HG03439 (cell line): ENCODE data around the gene ATP10B.

ENCODE experiments used
- ATAC-seq: cut with Tn5 transposase; IDR thresholded peaks from one replicate; pipeline ENCODE4 v1.9.1; 2021; ENCODE audit warnings: mild to moderate bottlenecking, moderate library complexity; ENCODE audit not compliant: unreplicated experiment

ATP10B gene

DNA sequence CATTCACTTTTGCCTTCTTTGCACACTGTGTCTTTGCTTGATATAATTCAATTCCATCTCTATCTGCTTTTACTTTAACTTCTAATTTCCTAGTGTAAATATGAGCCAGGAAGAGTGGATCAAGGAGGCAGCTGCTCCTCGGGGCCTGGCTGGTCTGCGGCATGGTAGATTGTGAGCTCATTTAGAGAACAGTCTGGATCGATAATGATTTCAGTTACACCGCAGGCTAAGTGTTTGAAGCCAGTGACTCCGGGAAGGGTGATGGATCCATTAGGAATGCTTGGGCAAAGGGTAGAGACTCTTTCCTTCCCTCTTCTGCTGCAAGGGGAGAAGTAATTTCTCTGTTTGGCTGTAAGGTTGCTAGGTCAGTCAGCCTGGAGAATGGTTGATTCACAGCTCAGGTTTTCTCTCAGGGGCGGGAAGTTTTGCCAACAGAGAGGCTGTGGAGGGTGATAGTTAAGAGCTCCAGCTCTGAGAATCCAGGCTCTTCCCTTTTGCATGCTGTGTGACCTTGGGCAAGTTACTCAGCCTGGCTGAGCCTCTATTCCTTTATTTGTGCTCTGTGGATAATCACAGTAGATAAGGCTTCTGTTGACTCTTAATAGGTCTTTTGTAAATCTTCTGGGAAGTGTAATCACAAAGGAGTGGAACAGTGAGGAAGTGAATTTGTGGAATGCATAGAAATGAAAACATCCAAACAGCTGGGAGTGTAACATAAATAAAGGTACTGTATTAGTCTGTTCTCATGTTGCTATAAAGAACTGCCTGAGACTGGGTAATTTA is 331.2 kb downstream of the ATP10B start:
- ATAC-seq = no peak

DNA sequence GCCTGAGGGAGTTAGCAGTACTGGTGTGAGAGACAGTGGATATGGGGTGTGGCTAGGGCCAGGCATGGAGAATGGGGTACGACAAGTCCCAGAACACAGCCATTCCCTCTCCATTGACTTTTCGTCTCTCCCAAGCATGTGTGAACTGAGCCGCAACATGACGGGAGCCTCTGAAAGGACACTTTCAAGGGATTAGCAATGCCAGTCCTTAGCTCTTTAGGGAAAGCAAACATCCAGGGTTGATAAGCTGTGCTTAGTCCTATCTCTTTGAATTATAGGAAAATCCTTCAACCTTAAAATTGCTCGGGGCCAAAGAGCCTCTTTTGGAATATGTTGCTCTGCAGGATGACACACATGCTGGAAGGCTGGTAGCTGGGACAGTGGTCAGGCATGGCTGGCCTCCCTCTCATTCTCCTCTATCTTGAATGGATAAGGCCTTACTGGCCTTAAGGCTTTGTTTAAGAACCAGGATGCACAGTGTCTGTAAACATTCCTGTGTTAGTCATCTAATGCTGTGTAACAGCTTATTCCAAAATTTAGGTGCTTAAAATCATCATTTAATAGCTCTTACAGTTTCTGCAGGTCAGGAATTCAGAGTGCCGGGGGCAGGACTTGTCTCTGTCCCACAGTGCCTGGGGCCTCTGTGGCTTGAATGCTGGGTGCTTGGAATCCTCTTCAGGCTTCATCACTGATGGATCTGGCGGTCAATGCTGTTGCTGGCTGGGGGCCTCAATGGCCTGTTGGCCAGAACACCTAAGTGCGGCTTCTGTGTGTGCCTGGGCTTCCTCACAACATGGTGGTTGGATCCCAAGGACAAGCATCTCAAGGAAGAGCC is 335.1 kb downstream of the ATP10B start:
- ATAC-seq = no peak

DNA sequence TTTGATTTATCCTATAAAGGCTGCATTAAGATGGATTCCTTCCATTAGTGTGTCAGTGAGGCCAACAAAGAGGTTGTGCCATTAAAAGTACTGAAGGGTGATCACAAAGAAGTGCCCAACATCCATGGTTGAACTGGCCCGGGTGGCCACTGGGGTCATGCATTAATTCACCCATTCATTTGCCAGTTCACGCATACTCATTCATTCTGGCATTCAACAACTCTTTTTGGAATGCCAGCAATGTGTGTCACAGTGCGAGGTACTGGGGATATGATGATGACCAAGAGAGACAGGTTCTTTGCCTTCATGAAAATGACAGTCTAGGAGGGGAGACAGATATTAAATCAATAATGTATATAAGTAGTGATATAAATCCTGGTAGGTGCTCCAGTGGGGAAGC is 337.1 kb downstream of the ATP10B start:
- ATAC-seq = no peak

DNA sequence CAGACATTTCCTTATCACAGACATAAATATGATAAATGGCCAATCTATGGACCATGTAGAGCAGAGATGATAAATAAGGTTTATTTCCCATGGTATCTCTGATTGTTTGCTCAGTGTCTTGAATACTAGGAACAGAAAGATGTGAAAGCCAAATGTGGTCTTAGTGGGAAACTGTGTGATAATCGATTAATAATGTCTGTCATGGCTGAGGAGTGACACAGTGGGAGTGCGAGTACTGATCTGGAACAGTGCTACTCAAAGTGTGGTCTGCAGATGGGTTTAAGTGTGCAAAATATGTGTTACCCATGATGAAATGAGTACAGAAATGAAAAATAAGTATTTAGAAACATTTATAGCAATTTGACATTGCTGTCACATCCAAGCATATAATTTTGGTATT is 337.8 kb downstream of the ATP10B start:
- no peak for ATAC-seq

DNA sequence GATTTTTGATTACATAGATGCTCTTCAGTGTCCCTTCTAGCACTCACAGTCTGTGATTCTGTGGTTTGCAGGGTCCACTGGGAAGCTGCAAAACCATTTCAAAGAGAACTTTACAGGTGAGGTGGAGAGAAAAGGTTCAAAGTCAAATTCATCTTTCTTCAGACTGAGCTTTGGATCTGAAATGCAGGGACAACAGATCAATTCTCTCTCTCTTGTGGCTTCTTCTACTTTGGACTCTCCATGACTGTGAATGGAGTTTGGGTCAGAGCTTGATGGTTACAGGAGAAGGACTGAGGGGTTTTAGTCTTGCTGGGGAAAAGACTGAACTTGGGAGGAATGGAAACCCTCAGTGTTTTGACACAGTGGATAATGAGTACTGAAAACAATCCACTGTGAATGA is 338.5 kb downstream of the ATP10B start:
- ATAC-seq = no peak
